GM18861 (cell line): Measurements from ENCODE around the gene F8A3.
A peak's percentile ranks its signal among the peaks of the same experiment; 100 is the strongest.
"Not testable (repeated sequence)": the region's sequence is repeated elsewhere in the genome, so short reads cannot be mapped to it uniquely, and the experiment has no call there.

Experiments
- ATAC-seq: cut with Tn5 transposase; IDR thresholded peaks from one replicate; pipeline ENCODE4 v1.9.1; 2021; ENCODE audit not compliant: unreplicated experiment

Gene F8A3

DNA sequence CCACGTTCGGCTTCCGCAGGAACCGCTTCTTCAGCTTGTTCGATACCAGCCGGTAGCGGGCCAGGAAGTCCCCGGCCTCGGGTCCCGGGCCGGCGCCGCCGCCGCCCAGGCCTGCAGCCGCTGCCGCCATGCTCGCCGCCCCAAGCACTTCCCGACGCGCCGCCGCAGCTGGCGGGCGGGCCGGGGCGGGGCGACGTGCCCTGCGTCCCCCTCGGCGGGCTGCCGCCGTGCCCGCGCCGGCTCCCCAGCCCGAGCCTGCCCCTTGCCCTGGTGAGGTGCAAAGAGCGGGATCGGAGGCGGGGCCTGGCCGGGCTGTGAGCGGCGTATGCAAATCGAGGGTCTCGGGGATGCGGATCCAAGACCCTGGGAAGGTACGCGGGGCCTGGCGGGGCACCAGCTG lies at the start of gene F8A3:
F8A3 (minus strand) TSS at position 150 of the 400 bp plus-strand sequence; CDS start at position 130, 20 bp downstream.
- peak; percentile 67 for ATAC-seq

DNA sequence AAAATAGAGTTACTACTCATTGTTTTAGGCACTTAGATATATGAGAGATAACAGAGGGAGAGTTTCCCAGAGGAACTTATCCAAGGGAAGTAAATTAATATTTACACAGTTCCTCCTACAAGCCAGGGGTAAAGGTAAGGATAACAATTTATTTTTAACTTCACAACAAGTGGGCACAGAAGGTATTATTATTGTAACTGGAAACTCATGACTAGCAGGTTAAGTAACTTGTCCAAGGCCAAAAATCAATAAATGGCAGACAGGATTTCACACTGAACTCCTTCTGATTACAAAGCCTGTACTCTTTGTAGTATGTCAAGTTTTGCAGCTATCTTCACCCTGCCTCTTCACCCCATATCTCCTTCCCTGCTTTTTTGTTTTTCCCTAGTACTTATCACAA lies 46.9 kb upstream of the F8A3 start:
- ATAC-seq: no peak

GRCh38 chrX:155495134-155495533 lies 36.7 kb upstream of the F8A3 start:
- ATAC-seq: not testable (repeated sequence)

- ATAC-seq: not testable (repeated sequence)
Measured at GRCh38 chrX:155491421-155491820, 33.0 kb upstream of the F8A3 start.

DNA sequence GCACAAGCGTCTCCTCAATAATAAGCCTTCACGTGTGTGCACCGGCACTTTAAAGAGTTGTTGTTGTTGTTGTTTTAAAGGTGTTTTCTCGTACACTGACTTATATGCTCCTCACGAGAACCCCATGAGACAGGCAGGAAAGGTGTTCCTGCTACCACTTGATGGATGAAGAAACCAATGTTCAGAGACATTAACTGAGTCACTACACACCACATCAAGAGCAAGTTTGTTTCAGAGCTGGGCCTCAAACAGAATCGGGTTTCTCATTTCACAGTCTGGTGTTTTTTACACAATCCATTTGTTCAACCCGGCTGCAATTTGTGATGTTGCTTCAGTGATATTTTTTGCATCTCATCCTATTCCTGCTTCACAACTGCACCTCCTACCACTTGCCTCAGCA lies 18.7 kb upstream of the F8A3 start:
- not testable (repeated sequence) for ATAC-seq

DNA sequence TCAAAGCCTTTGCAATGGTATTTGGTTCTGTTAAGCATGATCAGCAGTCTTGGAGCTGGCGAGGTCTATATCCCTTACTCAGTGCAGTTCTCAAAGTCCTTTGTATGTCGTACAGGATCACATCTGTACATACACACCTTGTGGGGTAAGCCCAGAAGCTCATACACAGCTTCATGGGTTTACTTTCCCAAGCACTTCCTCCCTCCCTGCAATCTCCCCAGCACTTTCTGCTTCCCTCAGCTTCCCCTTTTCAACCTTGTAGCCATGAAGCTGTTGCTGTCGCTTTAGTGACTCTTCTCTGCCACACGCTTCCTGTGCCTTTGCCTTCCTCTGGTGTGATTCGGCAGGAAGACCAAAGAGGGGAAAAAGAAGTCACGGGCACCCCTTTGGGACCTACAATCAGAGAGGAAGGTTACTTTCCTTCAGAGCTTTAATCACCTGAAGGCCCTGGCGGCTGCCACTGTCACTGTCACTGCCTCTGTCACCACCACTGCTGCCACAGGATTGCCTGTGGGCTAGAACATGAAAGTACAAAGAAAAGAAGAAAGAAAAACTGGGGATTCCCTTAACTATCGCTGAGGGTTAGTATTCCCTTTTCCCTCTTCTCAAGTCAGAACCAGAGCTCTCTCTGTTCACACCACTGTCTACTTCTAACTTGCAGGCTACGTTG lies 8.0 kb upstream of the F8A3 start:
- ATAC-seq: not testable (repeated sequence)

GRCh38 chrX:155460501-155460900 lies 2.1 kb upstream of the F8A3 start:
- ATAC-seq: not testable (repeated sequence)

GRCh38 chrX:155457761-155458447 lies 516 bp downstream of the F8A3 start:
- ATAC-seq: peak; percentile 49

- no peak for ATAC-seq
Measured at GRCh38 chrX:155441097-155441496, 17.3 kb downstream of the F8A3 start.

- ATAC-seq: no peak
Measured at GRCh38 chrX:155435744-155436112, 22.7 kb downstream of the F8A3 start.

GRCh38 chrX:155434906-155435743 lies 23.3 kb downstream of the F8A3 start:
- no peak for ATAC-seq

- no peak for ATAC-seq
Measured at GRCh38 chrX:155417769-155418168, 40.7 kb downstream of the F8A3 start.
